H7 (cell line): ENCODE results near the gene BICRA. TPM values are rescaled to one million over a fixed set of nuclear protein-coding genes. Genes with fewer than 3 reads are reported as not detected.
"Not testable (repeated sequence)": the region's sequence is repeated elsewhere in the genome, so short reads cannot be mapped to it uniquely, and the experiment has no call there.

ENCODE experiments used
- DNase-seq: peaks from one replicate; pipeline ENCODE4 v3.0.0; 2012
- H3K27me3 ChIP-seq: 2 replicates; pipeline ENCODE4 v1.6.0; 2011; ENCODE audit warnings: mild to moderate bottlenecking, low read length; ENCODE audit not compliant: control insufficient read depth, insufficient read depth
- H3K36me3 ChIP-seq: replicated peaks from 2 replicates; pipeline ENCODE4 v1.5.1; 2011; ENCODE audit warnings: low read length; ENCODE audit not compliant: control insufficient read depth, insufficient read depth
- H3K4me3 ChIP-seq: 2 replicates; pipeline ENCODE4 v1.5.1; 2011; ENCODE audit warnings: low read depth, mild to moderate bottlenecking, control low read depth, low read length, moderate library complexity; ENCODE audit not compliant: insufficient read depth
- total RNA-seq: library from RNA; depleted of rRNA; stranded (reverse); fragments of >200 nt; shearing (Covaris generic); gene quantifications from 2 replicates; pipeline ENCODE4 v1.2.3, GENCODE V29; 2014

The BICRA gene
- total RNA-seq, 1 experiment from 2014 or later: 3.4 TPM

DNA sequence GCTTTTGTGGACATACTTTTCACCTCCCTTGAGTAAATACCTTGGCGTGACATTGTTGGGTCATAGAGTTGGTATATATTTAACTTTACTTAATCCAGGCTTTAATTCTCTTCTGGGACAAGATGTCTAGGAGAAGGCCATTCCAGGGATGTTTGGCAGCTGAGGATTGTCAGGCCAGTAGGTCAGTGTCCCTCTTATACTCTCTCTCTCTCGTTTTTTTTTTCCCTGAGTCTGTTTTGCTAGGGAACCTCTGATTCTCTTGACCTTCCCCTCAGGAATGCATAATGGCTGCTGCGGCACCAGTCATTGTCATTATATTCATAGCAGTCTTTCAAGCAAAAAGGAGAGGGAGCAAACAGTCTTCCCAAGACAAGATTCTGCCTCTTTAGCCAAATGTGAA is 48.8 kb downstream of the BICRA start:
- Histone ChIP-seq H3K4me3 (no peak overlapping the region), H3K27me3 (no peaks in the 10 kb centered on the region), H3K36me3 (no peaks in the 10 kb centered on the region)
- no peak for DNase-seq

DNA sequence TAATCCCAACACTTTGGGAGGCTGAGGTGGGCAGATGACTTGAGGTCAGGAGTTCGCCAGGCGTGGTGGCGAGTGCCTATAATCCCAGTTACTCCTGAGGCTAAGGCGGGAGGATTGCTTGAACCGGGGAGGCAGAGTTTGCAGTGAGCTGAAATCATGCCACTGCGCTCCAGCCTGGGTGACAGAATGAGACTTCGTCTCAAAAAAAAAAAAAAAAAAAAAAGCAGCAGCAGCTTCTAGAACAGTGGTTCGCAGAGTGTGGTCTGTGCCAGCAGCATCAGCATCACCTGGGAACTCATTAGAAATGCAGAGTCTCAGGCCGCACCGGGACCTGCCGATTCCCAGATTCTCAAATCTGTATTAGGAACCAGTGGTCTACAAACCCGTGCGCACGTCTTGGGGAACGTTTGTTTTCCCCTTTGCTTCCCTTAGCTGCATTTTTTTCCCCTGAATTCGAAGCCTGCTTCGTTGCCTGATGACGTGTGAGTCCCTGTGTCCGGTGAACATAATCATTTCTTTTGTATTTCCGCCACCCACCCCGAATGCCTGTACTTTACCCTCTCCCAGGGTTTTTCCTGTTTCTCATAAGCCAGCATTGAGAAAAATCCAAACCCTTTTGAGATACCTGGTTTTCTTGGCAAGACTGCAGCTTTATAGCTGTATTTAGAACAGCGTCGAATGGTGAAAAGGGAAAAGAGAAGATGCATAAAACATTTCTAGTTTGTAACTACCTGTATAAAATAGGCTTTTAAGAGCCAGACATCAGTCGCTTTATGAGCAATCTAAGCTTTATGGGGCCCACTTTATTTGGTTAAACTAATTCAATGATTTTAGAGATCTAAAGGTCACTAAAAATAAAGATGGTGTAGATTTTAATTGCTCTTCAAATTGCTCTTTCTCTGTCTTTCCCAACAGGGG is 49.8 kb downstream of the BICRA start:
- Histone ChIP-seq H3K36me3 (no peaks in the 10 kb centered on the region; the same call in none of the 2 replicates), H3K27me3 (no peaks in the 10 kb centered on the region), H3K4me3 (no peak overlapping the region)
- no peak for DNase-seq

DNA sequence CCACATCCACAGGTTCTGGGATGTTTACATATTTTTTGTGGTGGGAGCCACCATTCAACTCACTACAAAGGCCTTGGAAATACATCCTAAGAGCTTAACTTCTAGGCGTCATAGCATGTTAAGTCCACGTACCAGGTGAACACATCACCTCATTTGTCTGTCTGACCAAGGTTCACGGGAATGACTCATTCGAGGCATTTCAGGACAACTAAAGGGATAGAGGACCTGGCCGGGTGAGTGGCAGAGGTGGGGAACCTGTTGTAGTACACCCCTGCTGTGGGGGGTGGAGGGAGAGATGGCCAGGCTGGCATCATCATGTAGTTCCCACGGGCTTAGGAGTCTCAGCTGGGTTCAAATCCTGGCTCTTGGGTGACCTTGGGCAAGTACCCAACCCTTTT is 51.5 kb downstream of the BICRA start:
- Histone ChIP-seq H3K27me3 (no peaks in the 10 kb centered on the region), H3K4me3 (no peak overlapping the region), H3K36me3 (no peaks in the 10 kb centered on the region; the same call in none of the 2 replicates)
- no peak for DNase-seq

DNA sequence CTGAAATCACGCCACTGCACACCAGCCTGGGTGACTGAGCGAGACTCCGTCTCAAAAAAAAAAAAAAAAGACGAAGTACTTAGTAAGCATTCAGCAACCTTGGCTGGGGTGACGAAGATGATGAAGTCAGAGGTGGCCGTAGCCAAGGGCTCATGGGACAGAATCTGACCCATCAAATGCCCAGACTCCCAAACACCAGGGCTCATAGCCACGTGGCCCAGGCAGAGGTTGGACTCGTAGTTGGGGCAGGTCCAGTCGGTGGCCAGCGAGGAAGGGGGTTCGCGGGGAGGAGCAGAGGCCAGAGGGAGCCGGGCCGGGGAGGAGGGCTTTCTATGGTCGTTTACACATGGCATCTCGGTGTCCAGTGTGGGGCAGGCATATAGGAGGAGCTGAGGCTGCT is 52.2 kb downstream of the BICRA start:
- H3K4me3 ChIP-seq: no peak overlapping the region
- no peaks in the 10 kb centered on the region; the same call in none of the 2 replicates for H3K36me3 ChIP-seq
- H3K27me3 ChIP-seq: no peaks in the 10 kb centered on the region
- DNase-seq: no peak

DNA sequence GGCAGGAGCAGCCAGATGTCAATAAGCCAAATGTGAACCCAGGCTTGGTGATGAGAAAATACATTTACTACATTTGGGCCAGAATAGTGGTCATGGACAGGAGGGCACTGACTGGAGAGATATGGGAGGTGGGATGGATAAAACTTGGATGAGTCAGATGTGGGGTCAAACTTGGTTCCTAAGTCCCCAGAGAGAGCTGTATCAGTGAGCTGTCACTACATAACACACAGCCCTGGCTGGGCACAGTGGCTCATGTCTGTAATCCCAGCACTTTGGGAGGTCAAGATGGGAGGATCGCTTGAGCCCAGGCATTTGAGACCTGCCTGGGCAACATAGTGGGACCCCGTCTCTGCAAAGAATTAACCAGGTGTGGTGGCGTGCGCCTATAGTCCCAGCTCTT is 52.7 kb downstream of the BICRA start:
- H3K27me3 ChIP-seq: no peaks in the 10 kb centered on the region
- H3K4me3 ChIP-seq: no peak overlapping the region
- H3K36me3 ChIP-seq: no peaks in the 10 kb centered on the region; the same call in none of the 2 replicates
- DNase-seq: no peak

DNA sequence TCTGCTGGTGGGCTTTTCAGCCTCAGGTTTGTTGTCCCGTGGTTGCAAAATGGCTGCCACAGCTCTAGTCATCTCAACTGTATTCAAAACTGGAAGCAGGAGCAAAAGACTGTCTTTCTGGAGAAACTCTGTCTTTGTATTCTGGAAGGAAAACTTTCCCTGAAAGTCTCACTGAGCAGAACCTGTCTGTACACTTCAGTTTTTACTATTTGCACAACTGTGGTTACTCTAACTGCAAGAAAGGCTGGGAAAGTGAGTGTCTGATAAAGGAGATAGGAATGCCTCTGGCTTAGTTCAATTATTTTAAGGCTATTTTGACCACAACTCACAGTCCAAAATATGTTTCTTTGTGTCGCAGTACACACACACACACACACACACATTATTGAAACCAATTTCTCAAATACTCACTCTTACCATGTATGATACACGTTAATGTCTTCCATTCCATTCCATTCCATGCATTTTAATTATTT is 54.5 kb downstream of the BICRA start:
- H3K36me3 ChIP-seq: no peaks in the 10 kb centered on the region; the same call in none of the 2 replicates
- H3K4me3 ChIP-seq: no peak overlapping the region
- no peak for DNase-seq
- H3K27me3 ChIP-seq: no peaks in the 10 kb centered on the region

DNA sequence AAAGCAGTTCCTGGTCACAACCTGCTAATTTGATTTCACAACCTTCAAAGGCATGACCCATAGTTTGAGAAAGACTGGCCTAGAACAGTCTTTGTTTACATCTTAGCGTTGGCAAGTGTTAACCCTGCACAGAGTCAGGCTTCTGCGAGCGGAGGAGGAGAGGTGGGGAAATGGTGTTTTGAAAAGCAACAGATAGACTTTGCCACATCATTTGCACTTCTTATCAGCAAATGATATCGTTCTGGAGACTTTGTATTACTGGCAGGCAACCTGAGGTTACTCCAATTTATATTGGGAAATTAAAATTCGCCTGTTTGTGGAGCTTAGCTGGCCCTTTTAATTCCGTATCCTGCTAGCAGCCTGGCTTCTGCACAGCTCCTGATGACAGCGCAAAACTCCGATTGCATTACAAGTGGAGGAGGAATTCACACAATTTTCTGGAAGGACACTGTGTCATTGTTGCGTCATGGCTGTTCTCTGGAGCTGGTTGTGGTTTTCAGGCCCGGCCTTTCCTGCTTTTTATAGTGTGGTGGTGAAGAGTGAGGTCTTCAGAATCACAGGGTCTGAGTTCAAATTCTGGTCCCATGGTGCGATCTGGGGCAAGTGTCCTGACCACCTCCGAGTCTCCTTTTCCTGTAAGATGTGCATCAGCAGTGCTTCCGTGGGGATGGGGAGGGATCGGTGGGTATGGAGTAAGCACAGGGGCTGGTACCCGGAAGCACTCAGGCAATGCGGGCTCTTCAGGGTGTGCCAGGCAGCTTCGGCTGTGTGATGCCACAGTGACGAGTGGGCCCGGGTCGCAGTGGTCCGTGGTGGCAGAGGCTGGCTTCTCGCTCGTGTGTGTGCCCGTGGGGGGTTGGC is 55.2 kb downstream of the BICRA start:
- DNase-seq: no peak
- H3K27me3 ChIP-seq: no peaks in the 10 kb centered on the region
- H3K4me3 ChIP-seq: no peak overlapping the region
- H3K36me3 ChIP-seq: no peaks in the 10 kb centered on the region; the same call in none of the 2 replicates

DNA sequence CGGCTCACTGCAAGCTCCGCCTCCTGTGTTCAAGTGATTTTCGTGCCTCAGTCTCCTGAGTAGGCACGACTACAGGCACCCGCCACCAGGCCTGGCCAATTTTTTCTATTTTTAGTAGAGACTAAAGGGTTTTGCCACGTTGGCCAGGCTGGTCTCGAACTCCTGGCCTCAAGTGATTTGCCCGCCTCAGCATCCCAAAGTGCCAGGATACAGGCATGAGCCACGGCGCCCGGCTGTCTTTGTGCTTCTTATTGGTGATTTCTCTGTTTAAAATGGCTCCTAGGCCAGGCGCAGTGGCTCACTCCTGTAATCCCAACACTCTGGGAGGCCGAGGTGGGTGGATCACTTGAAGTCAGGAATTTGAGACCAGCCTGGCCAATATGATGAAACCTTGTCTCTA is 59.6 kb downstream of the BICRA start:
- not testable (repeated sequence) for H3K27me3 ChIP-seq, H3K4me3 ChIP-seq, H3K36me3 ChIP-seq, DNase-seq

DNA sequence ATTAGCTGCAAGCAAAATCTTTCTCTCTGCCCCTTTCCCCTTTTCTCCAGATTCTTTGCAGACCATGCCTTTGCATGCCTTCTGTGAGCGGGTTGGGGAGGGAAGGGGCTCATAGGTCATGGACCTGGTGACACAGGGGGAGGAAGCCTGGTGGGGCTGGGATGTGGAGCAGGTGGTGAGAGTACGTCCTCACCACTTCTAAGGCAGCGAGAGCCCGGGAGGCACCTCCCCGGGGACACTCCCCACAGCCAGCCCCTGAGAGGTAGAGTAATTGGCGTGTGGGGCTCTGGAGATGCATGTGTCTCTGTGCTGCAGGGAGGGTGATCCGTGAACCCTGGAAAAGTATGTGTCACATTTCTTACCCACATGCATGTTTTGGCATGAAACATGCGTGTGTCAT is 61.8 kb downstream of the BICRA start:
- Histone ChIP-seq H3K4me3 (no peak overlapping the region), H3K27me3 (no peaks in the 10 kb centered on the region), H3K36me3 (peaks cover 7% of the 10 kb centered on the region)
- no peak for DNase-seq

DNA sequence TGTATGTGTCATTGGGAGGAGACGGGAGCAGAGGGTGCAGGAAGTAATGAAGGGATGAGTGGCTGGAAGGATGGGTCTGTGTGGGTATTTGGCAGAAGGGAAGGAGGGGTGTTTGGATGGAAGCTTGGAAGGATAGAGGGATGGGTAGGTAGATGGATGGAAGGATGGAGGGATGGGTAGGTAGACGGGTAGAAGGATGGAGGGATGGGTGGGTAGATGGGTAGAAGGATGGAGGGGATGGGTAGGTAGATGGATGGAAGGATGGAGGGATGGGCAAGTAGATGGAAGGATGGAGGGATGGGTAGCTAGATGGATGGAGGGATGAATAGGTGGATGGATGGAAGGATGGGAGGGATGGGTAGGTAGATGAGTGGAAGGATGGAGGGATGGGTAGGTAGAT is 62.6 kb downstream of the BICRA start:
- Histone ChIP-seq H3K36me3 (peaks cover 9% of the 10 kb centered on the region), H3K4me3 (no peak overlapping the region), H3K27me3 (no peaks in the 10 kb centered on the region)
- no peak for DNase-seq

DNA sequence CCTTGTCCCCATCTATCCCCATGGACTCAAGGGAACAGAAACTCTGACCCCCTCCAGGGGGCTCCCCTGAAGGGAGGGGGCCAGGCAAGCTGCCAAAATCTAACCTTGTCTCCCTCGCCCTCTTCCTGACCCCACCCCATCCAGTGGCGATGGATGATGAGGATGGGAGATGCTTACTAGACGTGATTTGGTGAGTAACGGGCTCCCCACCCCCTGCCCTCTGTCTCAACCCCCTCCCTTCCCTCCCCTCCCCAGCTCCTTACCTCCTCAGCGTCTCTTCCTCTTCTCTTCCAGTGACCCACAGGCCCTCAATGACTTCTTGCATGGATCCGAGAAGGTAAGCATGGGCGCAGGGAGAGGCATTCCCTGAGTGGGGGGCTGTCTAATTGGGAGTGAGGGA is 64.5 kb downstream of the BICRA start:
- Histone ChIP-seq H3K27me3 (no peaks in the 10 kb centered on the region), H3K36me3 (peaks cover 9% of the 10 kb centered on the region), H3K4me3 (no peak overlapping the region)
- DNase-seq: peak; percentile 39

DNA sequence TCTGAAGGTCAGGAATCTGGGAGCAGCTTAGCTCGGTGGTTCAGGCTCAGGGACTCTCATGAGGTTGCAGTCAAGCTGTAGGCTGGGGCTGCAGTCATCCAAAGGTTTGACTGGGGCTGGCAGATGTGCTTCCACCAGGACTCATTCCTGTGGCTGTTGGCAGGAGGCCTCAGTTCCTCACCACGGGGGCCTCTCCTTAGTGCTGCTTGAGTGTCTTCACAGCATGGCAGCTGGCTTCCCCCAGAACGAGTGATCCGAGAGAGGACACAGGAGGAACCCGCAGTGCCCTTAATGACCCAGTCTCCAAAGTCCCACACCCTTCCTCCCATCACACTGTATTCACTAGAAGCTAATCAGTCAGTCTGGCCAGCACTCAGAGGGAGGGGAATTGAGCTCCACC is 65.6 kb downstream of the BICRA start:
- Histone ChIP-seq H3K27me3 (no peaks in the 10 kb centered on the region), H3K36me3 (peaks cover 9% of the 10 kb centered on the region), H3K4me3 (no peak overlapping the region)
- DNase-seq: no peak

DNA sequence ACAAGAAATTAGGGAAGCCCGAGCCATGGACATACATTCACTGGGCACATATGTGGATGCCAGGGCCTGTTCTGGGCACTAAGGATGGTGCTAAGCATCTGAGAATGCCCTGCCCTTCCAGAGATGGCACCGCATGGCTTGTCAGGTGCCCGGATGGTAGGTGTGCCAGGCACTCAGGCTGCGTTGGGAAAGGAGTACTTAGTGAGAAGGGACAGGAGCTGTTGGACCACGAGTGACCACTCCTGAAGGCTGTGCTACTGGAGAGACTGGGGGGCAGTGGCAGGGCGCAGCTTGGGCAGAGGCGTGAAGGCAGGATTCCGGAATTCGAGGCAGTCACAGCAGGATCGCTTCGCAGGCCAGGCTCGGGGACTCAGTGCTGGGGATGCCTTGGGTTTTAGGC is 66.3 kb downstream of the BICRA start:
- Histone ChIP-seq H3K27me3 (no peaks in the 10 kb centered on the region), H3K36me3 (peaks cover 9% of the 10 kb centered on the region), H3K4me3 (no peak overlapping the region)
- DNase-seq: peak; percentile 37

DNA sequence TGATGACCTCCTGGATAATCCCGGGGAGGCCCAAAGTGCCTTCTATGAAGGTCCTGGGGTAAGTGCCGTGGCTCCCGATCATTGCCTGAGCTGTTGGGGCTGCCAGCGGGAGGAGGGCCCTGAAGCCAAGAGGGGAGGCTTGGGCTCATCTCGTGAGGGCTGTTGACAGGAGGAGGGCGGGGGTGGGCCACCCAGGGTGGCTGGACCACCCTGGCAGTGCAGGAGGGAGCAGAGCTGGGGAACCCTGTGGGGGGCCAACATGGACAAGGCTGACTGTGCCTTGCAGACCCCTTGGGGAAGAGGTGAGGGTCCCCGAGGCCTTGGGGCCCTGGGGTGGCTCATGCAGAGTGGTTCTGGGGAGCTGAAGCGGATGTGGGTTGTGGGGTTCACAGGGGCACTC is 66.9 kb downstream of the BICRA start:
- peaks cover 10% of the 10 kb centered on the region for H3K36me3 ChIP-seq
- H3K27me3 ChIP-seq: no peaks in the 10 kb centered on the region
- peak; percentile 48 for DNase-seq
- no peak overlapping the region for H3K4me3 ChIP-seq

DNA sequence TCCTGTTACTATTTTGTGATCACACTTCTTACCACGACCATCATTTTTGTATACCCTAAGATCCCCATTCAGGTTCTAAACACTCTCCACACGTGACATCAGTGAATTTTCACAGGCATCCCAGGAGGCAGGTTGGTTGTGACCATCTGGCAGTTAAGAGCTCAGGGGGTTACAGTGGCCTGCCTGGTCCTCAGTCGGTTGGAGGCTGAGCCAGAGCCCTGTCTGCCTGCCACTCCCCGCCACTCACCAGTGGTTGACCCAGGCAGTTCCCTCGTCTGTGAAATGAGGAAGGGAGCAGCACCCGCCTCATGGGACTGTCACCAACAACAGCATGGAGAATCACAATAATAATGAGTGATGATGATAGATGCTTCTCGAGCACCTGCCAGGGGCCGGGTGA is 67.9 kb downstream of the BICRA start:
- DNase-seq: no peak
- no peak overlapping the region for H3K4me3 ChIP-seq

More for the DNA sequence above, 67.9 kb downstream of the BICRA start:
- Histone ChIP-seq H3K36me3 (peaks cover 10% of the 10 kb centered on the region), H3K27me3 (no peaks in the 10 kb centered on the region)
